Endothelial cell of umbilical vein (primary cell): Measurements from ENCODE around the gene BRI3. TPM values are rescaled to one million over a fixed set of nuclear protein-coding genes. Genes with fewer than 3 reads are reported as not detected.

ENCODE experiments used
- BruUV-seq: library from RNA; stranded (reverse); fragments of 400-500 nt; replicated peaks from 2 replicates; lab custom pipeline; 2021; lab: Mats Ljungman, UMichigan
- CTCF ChIA-PET: fragments of 300-600, 350-600 bp; sonication (Branson Sonifier 250); formaldehyde crosslinking; loops from one replicate; lab custom pipeline; 2021; ENCODE audit warnings: antibody characterized with exemption, inconsistent platforms; lab: Charles Lee
- POLR2A ChIA-PET: fragments of 300-600, 350-600 bp; sonication (Branson Sonifier 250); formaldehyde crosslinking; loops from one replicate; lab custom pipeline; 2021; ENCODE audit warnings: antibody characterized with exemption, inconsistent platforms; lab: Charles Lee
- DNase-seq: peaks from one replicate; pipeline ENCODE4 v3.0.0-alpha.2; 2011; ENCODE audit warnings: low read depth, low spot score
- FAIRE-seq: peaks from 2 replicates; lab custom pipeline; 2011; peaks lifted over from hg19 to GRCh38; lab: Jason Lieb, UNC
- H2AFZ ChIP-seq: 2 replicates; pipeline ENCODE4 v1.6.0; 2012; ENCODE audit warnings: low read depth, low read length, control low read depth, inconsistent platforms
- H3K27ac ChIP-seq: 2 replicates; pipeline ENCODE4 v1.5.1; 2011; ENCODE audit warnings: low read depth, mild to moderate bottlenecking, control low read depth, low read length, moderate library complexity; ENCODE audit not compliant: insufficient read depth
- H3K27me3 ChIP-seq, 2 experiments: 2 replicates each; pipeline versions ENCODE4 v1.6.0 to v1.6.1; 2011; ENCODE audit warnings: low read length in 2 of 2, mixed read lengths in 1 of 2; ENCODE audit not compliant: control insufficient read depth in 2 of 2, insufficient read depth in 2 of 2
- H3K36me3 ChIP-seq, 2 experiments: 2 replicates in 1 of 2; 3 replicates in 1 of 2; pipeline ENCODE4 v1.5.1; 2011; ENCODE audit warnings: low read length in 2 of 2, mild to moderate bottlenecking in 1 of 2, moderate library complexity in 1 of 2; ENCODE audit not compliant: control insufficient read depth in 2 of 2, insufficient read depth in 2 of 2; ENCODE audit errors: extremely low read depth in 1 of 2
- H3K4me1 ChIP-seq: 3 replicates; pipeline ENCODE4 v1.5.1; 2011; ENCODE audit warnings: mild to moderate bottlenecking, low read length; ENCODE audit not compliant: control insufficient read depth, insufficient read depth; ENCODE audit errors: extremely low read depth
- H3K4me2 ChIP-seq: 2 replicates; pipeline ENCODE4 v1.6.1; 2011; ENCODE audit warnings: low read length, control low read depth, mixed read lengths; ENCODE audit not compliant: insufficient read depth
- H3K4me3 ChIP-seq, 3 experiments: fragments of 200-600 bp in 1 of 3; sonication (generic), shearing (Covaris generic) in 1 of 3; replicated peaks in 1 of 3; 2 replicates each; pipeline ENCODE4 v1.5.1; 2011 to 2016; ENCODE audit warnings: control low read depth in 3 of 3, low read length in 3 of 3, mild to moderate bottlenecking in 2 of 3, inconsistent platforms in 1 of 3, low read depth in 1 of 3, moderate library complexity in 1 of 3; ENCODE audit not compliant: insufficient read depth in 1 of 3
- H3K79me2 ChIP-seq: 2 replicates; pipeline ENCODE4 v1.6.0; 2012; ENCODE audit warnings: low read length, inconsistent platforms; ENCODE audit not compliant: control insufficient read depth, insufficient read depth
- H3K9ac ChIP-seq: replicated peaks from 2 replicates; pipeline ENCODE3; 2011; ENCODE audit warnings: low read length, control low read depth; ENCODE audit not compliant: insufficient read depth; ENCODE audit errors: extremely low read depth
- H3K9me1 ChIP-seq: replicated peaks from 3 replicates; pipeline ENCODE4 v1.6.0; 2011; ENCODE audit warnings: mild to moderate bottlenecking, low read length; ENCODE audit not compliant: control insufficient read depth, insufficient read depth; ENCODE audit errors: extremely low read depth
- H3K9me3 ChIP-seq: replicated peaks from 2 replicates; pipeline ENCODE4 v1.5.1; 2012; ENCODE audit warnings: low read length, inconsistent platforms; ENCODE audit not compliant: control insufficient read depth, insufficient read depth
- H4K20me1 ChIP-seq: replicated peaks from 2 replicates; pipeline ENCODE3; 2011; ENCODE audit warnings: mild to moderate bottlenecking, low read length; ENCODE audit not compliant: control insufficient read depth, insufficient read depth; ENCODE audit errors: extremely low read depth
- EZH2 ChIP-seq: IDR thresholded peaks from 2 replicates; pipeline ENCODE4 v1.6.1; 2012; ENCODE audit warnings: borderline replicate concordance, low read depth, mild to moderate bottlenecking, moderate library complexity, low read length, inconsistent platforms; ENCODE audit not compliant: severe bottlenecking
- FOS ChIP-seq: IDR thresholded peaks from 2 replicates; pipeline ENCODE4 v1.6.1; 2011; ENCODE audit warnings: mild to moderate bottlenecking, low read length, moderate library complexity, borderline replicate concordance; ENCODE audit not compliant: insufficient read depth
- GATA2 ChIP-seq: IDR thresholded peaks from 2 replicates; pipeline ENCODE4 v1.7.0; 2011; ENCODE audit warnings: low read depth, mild to moderate bottlenecking, moderate library complexity, mixed read lengths, low read length; ENCODE audit not compliant: insufficient read length, insufficient read depth
- JUN ChIP-seq: IDR thresholded peaks from 2 replicates; pipeline ENCODE4 v1.6.1; 2011; ENCODE audit warnings: borderline replicate concordance, low read depth; ENCODE audit not compliant: insufficient read length, insufficient read depth
- MYC ChIP-seq: IDR thresholded peaks from one replicate; pipeline ENCODE4 v1.6.1; 2011; ENCODE audit warnings: mild to moderate bottlenecking, low read depth, low read length
- POLR2A ChIP-seq: IDR thresholded peaks from 2 replicates; pipeline ENCODE4 v1.6.1; 2012; ENCODE audit warnings: low read depth, mild to moderate bottlenecking, control low read depth, low read length
- POLR2AphosphoS5 ChIP-seq: IDR thresholded peaks from 2 replicates; pipeline ENCODE4 v1.6.1; 2012; ENCODE audit warnings: low read depth, mild to moderate bottlenecking, control low read depth, low read length, moderate library complexity; ENCODE audit not compliant: insufficient read depth
- dilution Hi-C: fragments of 300-500 bp; cut with MboI; formaldehyde crosslinking; loops from one replicate; pipeline ENCODE4 v1.15.0; 2019; ENCODE audit warnings: low sequenced_read_pairs; ENCODE audit not compliant: extremely low pct_ligation_motif_present
- intact Hi-C: fragments of 100-400 bp; cut with micrococcal nuclease; formaldehyde crosslinking; loops from one replicate; pipeline ENCODE4 v1.10.0; 2022
- polyA plus RNA-seq, 4 experiments: library from polyadenylated mRNA; depleted of rRNA in 3 of 4; stranded (reverse) in 3 of 4; unstranded in 1 of 4; fragments of >200 nt; gene quantifications; 2 replicates each; pipeline versions ENCODE4 v1.2.1 to v1.2.3, GENCODE V29; 2011 to 2012; ENCODE audit warnings: missing spikeins in 1 of 4
- total RNA-seq: library from RNA; stranded (reverse); gene quantifications from 2 replicates; pipeline ENCODE4 v1.2.3, GENCODE V29; 2021
- TF ChIP-seq, protein P1 (sequence below), 2 donors: IDR thresholded peaks; 1 replicate in 1 of 2; 2 replicates in 1 of 2; pipeline ENCODE4 v1.5.1; 2011; ENCODE audit warnings: low read length in 2 of 2, mild to moderate bottlenecking in 2 of 2, moderate library complexity in 2 of 2, control low read depth in 1 of 2, inconsistent platforms in 1 of 2, low read depth in 1 of 2; ENCODE audit not compliant: insufficient read depth in 1 of 2; ENCODE audit errors: extremely low read depth in 1 of 2
- TF ChIP-seq, protein P2 (sequence below): IDR thresholded peaks from 2 replicates; pipeline ENCODE4 v1.6.1; 2011; ENCODE audit not compliant: insufficient read depth, insufficient read length

BRI3 gene
- total and polyA plus RNA-seq, 2 donors (not counting 3 experiments of a cell fraction or from before 2014, with no cell fraction given), result 214 to 317 TPM

DNA sequence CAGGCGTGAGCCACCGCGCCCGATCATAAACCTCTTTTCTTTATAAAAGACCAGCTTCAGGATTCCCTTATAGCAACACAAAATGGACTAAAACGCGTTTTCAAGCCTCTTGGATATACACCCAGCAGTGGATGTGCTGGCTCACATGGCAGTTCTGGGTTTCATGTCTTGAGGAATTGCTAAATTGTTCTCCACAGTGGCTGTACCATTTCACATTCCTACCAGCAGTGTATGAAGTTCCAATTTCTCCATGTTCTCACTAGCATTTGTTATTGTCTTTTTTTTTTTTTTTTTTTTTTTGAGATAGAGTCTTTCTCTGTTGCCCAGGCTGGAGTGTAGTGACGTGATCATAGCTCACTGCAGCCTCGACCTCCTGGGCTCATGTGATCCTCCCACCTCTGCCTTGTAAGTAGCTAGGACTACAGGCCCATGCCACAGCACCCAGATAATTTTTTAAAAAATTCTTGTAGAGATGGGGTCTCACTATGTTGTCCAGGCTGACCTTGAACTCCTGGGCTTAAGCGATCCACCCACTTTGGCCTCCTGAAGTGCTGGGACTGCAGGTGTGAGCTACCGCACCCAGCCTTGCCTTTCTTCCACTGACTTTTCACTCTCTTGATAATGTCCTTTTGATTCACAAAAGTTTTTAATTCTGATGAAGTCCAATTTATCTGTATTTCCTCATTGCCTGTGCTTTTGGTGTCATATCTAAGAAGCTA is 46.9 kb upstream of the BRI3 start:
- TF ChIP-seq FOS, result no peak
- no peak for DNase-seq
- dilution Hi-C loops, result no loop called here
- H3K9me1 ChIP-seq, result no peaks in the 10 kb centered on the region
- H3K79me2 ChIP-seq, result no peaks in the 10 kb centered on the region
- no peaks in the 10 kb centered on the region for H3K9me3 ChIP-seq
- BruUV-seq, result no TSS peak
- H3K4me2 ChIP-seq, result no peak overlapping the region
- peaks cover 0 to 36% of the 10 kb centered on the region in 2 experiments for H3K36me3 ChIP-seq
- H3K4me3 ChIP-seq, result no peak overlapping the region
- ChIA-PET POLR2A (no interaction called here), CTCF (interaction anchor here (1.1 to 1.2 kb wide), 2 partner anchors 11 to 213 kb away, joined by 3 to 4 read pairs; no protein-coding TSS in a partner anchor)
- no peak overlapping the region for H3K9ac ChIP-seq
- H3K27ac ChIP-seq, result no peak overlapping the region
- no peak for FAIRE-seq
- H3K27me3 ChIP-seq, result no peaks in the 10 kb centered on the region
- no peaks in the 10 kb centered on the region for H3K4me1 ChIP-seq
- intact Hi-C loops, result no loop called here
- no peaks in the 10 kb centered on the region for H4K20me1 ChIP-seq
- no peak overlapping the region for H2AFZ ChIP-seq

DNA sequence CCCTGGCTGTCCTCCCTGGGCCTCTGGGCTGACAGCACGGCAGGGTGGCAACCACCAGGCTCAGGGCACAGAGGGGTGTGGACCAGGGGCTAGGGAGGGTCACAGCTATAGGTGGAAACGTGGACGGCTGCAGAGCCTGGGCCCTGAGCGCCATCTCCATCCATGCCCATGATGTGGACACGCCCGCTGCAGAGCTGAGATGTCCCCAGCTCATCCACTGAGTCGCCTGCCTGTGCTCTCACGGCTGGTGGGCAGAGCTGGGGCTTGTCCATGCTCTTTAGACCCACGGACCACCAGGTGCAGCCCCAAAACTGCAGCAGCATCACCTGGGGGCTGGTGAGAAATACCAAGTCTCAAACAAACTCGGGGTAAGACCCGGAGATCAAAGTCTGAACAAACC is 45.6 kb upstream of the BRI3 start:
- ChIA-PET CTCF (no interaction called here), POLR2A (no interaction called here)
- H3K4me3 ChIP-seq, result no peak overlapping the region
- BruUV-seq, result no TSS peak
- no peaks in the 10 kb centered on the region for H3K9me3 ChIP-seq
- no peak for FAIRE-seq
- TF ChIP-seq POLR2A, result no peak
- TF ChIP-seq FOS, result no peak
- no peak for TF ChIP-seq GATA2
- TF ChIP-seq JUN, result no peak
- TF ChIP-seq, protein P1, sequence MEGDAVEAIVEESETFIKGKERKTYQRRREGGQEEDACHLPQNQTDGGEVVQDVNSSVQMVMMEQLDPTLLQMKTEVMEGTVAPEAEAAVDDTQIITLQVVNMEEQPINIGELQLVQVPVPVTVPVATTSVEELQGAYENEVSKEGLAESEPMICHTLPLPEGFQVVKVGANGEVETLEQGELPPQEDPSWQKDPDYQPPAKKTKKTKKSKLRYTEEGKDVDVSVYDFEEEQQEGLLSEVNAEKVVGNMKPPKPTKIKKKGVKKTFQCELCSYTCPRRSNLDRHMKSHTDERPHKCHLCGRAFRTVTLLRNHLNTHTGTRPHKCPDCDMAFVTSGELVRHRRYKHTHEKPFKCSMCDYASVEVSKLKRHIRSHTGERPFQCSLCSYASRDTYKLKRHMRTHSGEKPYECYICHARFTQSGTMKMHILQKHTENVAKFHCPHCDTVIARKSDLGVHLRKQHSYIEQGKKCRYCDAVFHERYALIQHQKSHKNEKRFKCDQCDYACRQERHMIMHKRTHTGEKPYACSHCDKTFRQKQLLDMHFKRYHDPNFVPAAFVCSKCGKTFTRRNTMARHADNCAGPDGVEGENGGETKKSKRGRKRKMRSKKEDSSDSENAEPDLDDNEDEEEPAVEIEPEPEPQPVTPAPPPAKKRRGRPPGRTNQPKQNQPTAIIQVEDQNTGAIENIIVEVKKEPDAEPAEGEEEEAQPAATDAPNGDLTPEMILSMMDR (IDR thresholded peaks at IDR 0.05; ENCODE audit: extremely low read depth in 1 of 2, insufficient read depth in 1 of 2, low read depth in 1 of 2, low read length in 2 of 2), result no peak
- TF ChIP-seq POLR2AphosphoS5, result no peak
- TF ChIP-seq EZH2, result no peak
- TF ChIP-seq, protein P2, sequence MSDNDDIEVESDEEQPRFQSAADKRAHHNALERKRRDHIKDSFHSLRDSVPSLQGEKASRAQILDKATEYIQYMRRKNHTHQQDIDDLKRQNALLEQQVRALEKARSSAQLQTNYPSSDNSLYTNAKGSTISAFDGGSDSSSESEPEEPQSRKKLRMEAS, result no peak
- TF ChIP-seq MYC, result no peak
- no peaks in the 10 kb centered on the region for H3K9me1 ChIP-seq
- no peak overlapping the region for H3K9ac ChIP-seq
- no peak overlapping the region for H3K4me2 ChIP-seq
- H3K27me3 ChIP-seq, result no peaks in the 10 kb centered on the region
- H3K36me3 ChIP-seq, result peaks cover 5 to 33% of the 10 kb centered on the region in 2 experiments
- no peak overlapping the region for H3K27ac ChIP-seq
- no peaks in the 10 kb centered on the region for H3K79me2 ChIP-seq
- H2AFZ ChIP-seq, result no peak overlapping the region
- no peak for DNase-seq
- no peaks in the 10 kb centered on the region for H4K20me1 ChIP-seq
- H3K4me1 ChIP-seq, result no peaks in the 10 kb centered on the region
- dilution Hi-C loops (no loop called here), intact Hi-C loops (no loop called here)
